MM.1S (cell line): ENCODE measurements around the gene S1PR2.
A peak's percentile ranks its signal among the peaks of the same experiment; 100 is the strongest.

Experiments used
- DNase-seq: peaks from one replicate; pipeline ENCODE4 v3.0.0-alpha.2; 2015
- H2AFZ ChIP-seq: fragments of 300-600 bp; sonication (generic); 2 replicates; pipeline ENCODE4 v1.6.0; 2016; ENCODE audit warnings: antibody characterized with exemption, low read length
- H3F3A ChIP-seq: fragments of 300-600 bp; sonication (generic); 2 replicates; pipeline ENCODE4 v1.6.1; 2016; ENCODE audit warnings: mild to moderate bottlenecking, antibody characterized with exemption, low read length, moderate library complexity, mixed read lengths; ENCODE audit not compliant: insufficient read depth
- H3K27ac ChIP-seq: fragments of 300-600 bp; sonication (generic); 2 replicates; pipeline ENCODE4 v1.5.1; 2016; ENCODE audit warnings: mild to moderate bottlenecking, low read length
- H3K27me3 ChIP-seq: fragments of 300-600 bp; sonication (generic); replicated peaks from 2 replicates; pipeline ENCODE4 v1.6.0; 2016; ENCODE audit warnings: low read length; ENCODE audit not compliant: insufficient read depth
- H3K36me3 ChIP-seq: fragments of 300-600 bp; sonication (generic); replicated peaks from 2 replicates; pipeline ENCODE4 v1.6.1; 2016; ENCODE audit warnings: mild to moderate bottlenecking, low read length, mixed read lengths; ENCODE audit not compliant: insufficient read depth
- H3K4me1 ChIP-seq: fragments of 300-600 bp; sonication (generic); 2 replicates; pipeline ENCODE4 v1.6.1; 2016; ENCODE audit warnings: low read length, mixed read lengths
- H3K4me2 ChIP-seq: fragments of 300-600 bp; sonication (generic); 2 replicates; pipeline ENCODE4 v1.6.0; 2016; ENCODE audit warnings: low read depth, low read length
- H3K4me3 ChIP-seq: fragments of 300-600 bp; sonication (generic); 2 replicates; pipeline ENCODE4 v1.5.1; 2016; ENCODE audit warnings: low read length, mixed read lengths
- H3K79me2 ChIP-seq: fragments of 300-600 bp; sonication (generic); 2 replicates; pipeline ENCODE4 v1.6.1; 2016; ENCODE audit warnings: mixed run types, low read length, mixed read lengths
- H3K9ac ChIP-seq: fragments of 300-600 bp; sonication (generic); 2 replicates; pipeline ENCODE4 v1.6.1; 2016; ENCODE audit warnings: low read length, mixed read lengths
- H3K9me2 ChIP-seq: fragments of 300-600 bp; sonication (generic); replicated peaks from 2 replicates; pipeline ENCODE4 v1.6.1; 2016; ENCODE audit warnings: mild to moderate bottlenecking, low read length, mixed read lengths; ENCODE audit not compliant: insufficient read depth
- H3K9me3 ChIP-seq: fragments of 300-600 bp; sonication (generic); replicated peaks from 2 replicates; pipeline ENCODE4 v1.6.1; 2016; ENCODE audit warnings: mild to moderate bottlenecking, low read length, mixed read lengths; ENCODE audit not compliant: insufficient read depth
- H4K20me1 ChIP-seq: fragments of 300-600 bp; sonication (generic); 2 replicates; pipeline ENCODE4 v1.6.1; 2016; ENCODE audit warnings: mild to moderate bottlenecking, low read length, moderate library complexity, mixed read lengths; ENCODE audit not compliant: insufficient read depth
- CTCF ChIP-seq: fragments of 300-600 bp; sonication (generic); IDR thresholded peaks from 2 replicates; pipeline ENCODE4 v1.5.1; 2016; ENCODE audit warnings: antibody characterized with exemption, low read length, mixed read lengths
- EZH2 ChIP-seq: fragments of 300-600 bp; sonication (generic); optimal IDR thresholded peaks from 2 replicates; pipeline ENCODE3; 2017; ENCODE audit warnings: low read depth, mild to moderate bottlenecking, antibody characterized with exemption, low read length, mixed read lengths
- EZH2phosphoT487 ChIP-seq: fragments of 300-600 bp; sonication (generic); IDR thresholded peaks from 2 replicates; pipeline ENCODE4 v1.6.1; 2018; ENCODE audit warnings: antibody characterized with exemption, low read length

S1PR2 gene

GRCh38 chr19:10223488-10224213, 7.5 kb downstream of the S1PR2 start:
- Histone ChIP-seq H4K20me1 (no peaks in the 10 kb centered on the region), H3K9me3 (no peaks in the 10 kb centered on the region), H3K4me3 (no peak overlapping the region), H3K9me2 (no peaks in the 10 kb centered on the region), H3K9ac (no peak overlapping the region), H3K36me3 (no peaks in the 10 kb centered on the region), H3K27ac (peak overlapping the region; percentile 96; the same call in 1 of the 2 replicates), H3K27me3 (no peaks in the 10 kb centered on the region), H3K79me2 (peaks cover 66% of the 10 kb centered on the region), H3K4me1 (peaks cover 54% of the 10 kb centered on the region), H3F3A (peaks cover 42% of the 10 kb centered on the region), H3K4me2 (no peak overlapping the region; the same call in 1 of the 2 replicates), H2AFZ (no peak overlapping the region)
- no peak for DNase-seq
- TF ChIP-seq EZH2phosphoT487, result no peak
- no peak for TF ChIP-seq EZH2
- no peak for TF ChIP-seq CTCF

- DNase-seq, result peak; percentile 86
- H3K27ac ChIP-seq, result peak overlapping the region; percentile 96
- no peaks in the 10 kb centered on the region for H3K9me3 ChIP-seq
- H3K4me1 ChIP-seq, result peaks cover 51% of the 10 kb centered on the region
- peaks cover 54% of the 10 kb centered on the region for H3K79me2 ChIP-seq
- H3K4me3 ChIP-seq, result peak overlapping the region; percentile 24
- TF ChIP-seq EZH2, result no peak
- TF ChIP-seq CTCF, result no peak
- no peak for TF ChIP-seq EZH2phosphoT487
- H3K9ac ChIP-seq, result peak overlapping the region; percentile 44
- no peaks in the 10 kb centered on the region for H3K27me3 ChIP-seq
- H3F3A ChIP-seq, result peaks cover 42% of the 10 kb centered on the region
- no peaks in the 10 kb centered on the region for H4K20me1 ChIP-seq
- no peaks in the 10 kb centered on the region for H3K9me2 ChIP-seq
- peak overlapping the region; percentile 46 for H2AFZ ChIP-seq
- peak overlapping the region; percentile 38 for H3K4me2 ChIP-seq
- H3K36me3 ChIP-seq, result no peaks in the 10 kb centered on the region
Measured at GRCh38 chr19:10222201-10222890, 8.8 kb downstream of the S1PR2 start.

- Histone ChIP-seq H3K4me1 (peaks cover 51% of the 10 kb centered on the region), H3K36me3 (no peaks in the 10 kb centered on the region), H3K4me3 (no peak overlapping the region), H3K9me3 (no peaks in the 10 kb centered on the region), H2AFZ (no peak overlapping the region), H3K4me2 (peak overlapping the region; percentile 38; the same call in 1 of the 2 replicates), H3F3A (peaks cover 42% of the 10 kb centered on the region), H3K79me2 (peaks cover 39% of the 10 kb centered on the region), H3K9ac (0 out of 2 replicates have a peak overlapping the region, but pooled peaks have one; percentile 44), H3K9me2 (no peaks in the 10 kb centered on the region), H3K27me3 (no peaks in the 10 kb centered on the region), H4K20me1 (no peaks in the 10 kb centered on the region), H3K27ac (peak overlapping the region; percentile 96)
- no peak for DNase-seq
- TF ChIP-seq EZH2phosphoT487, result no peak
- no peak for TF ChIP-seq EZH2
- TF ChIP-seq CTCF, result no peak
Measured at GRCh38 chr19:10220695-10221094, 10.4 kb downstream of the S1PR2 start.
